GM23248 (cell line): Measurements from ENCODE around the gene CD300LG.

ENCODE experiments used
- EZH2 ChIP-seq: fragments of 200-600 bp; sonication (generic); IDR thresholded peaks from 2 replicates; pipeline ENCODE4 v1.6.1; 2018; ENCODE audit warnings: antibody characterized with exemption, mild to moderate bottlenecking; ENCODE audit not compliant: insufficient read depth, poor library complexity, severe bottlenecking
- EZH2phosphoT487 ChIP-seq: fragments of 200-600 bp; sonication (generic); IDR thresholded peaks from 2 replicates; pipeline ENCODE4 v1.6.1; 2018; ENCODE audit warnings: antibody characterized with exemption, moderate library complexity, mild to moderate bottlenecking, low read depth; ENCODE audit not compliant: insufficient read depth

DNA sequence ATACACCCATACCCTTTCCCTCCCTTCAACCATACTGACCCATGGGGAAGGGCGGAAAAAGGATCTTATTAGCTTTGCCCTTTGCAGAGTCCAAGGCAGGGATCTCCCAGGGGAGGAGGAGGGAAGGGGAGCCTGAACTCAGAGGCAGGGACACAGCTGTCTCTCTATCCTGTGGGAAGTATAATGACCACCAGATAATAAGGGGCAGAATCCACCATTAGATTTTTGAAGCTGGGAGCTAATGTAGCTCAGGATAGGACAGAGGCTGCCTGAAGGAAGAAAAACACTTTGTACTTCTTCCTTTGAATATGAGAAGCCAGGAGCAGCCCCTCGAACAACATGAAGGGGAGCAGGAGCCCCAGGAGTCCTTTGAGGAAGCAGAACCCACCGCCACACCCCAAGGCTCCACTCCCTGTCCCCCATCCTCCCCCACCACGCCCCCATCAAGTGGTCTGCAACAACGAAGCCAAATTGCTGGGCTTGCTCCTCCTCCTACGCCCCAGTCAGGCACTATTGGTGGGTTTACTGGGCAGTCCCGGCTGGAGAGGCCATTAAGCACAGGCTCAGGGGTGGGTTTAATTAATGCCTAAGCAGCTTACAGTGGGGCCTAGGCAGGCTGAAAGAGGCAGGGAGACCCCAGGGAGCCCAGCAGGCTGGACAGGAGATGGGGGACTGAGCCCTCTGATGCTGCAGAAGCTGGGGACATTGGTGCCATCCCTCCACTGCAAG, 55.0 kb downstream of the CD300LG start:
- no peak for TF ChIP-seq EZH2
- no peak for TF ChIP-seq EZH2phosphoT487
